Lower leg skin (tissue), 3 donors: Measurements from ENCODE around the gene DNMBP.

Experiments
- CTCF ChIP-seq, 3 donors: fragments of 450-650 bp; IDR thresholded peaks; one replicate each; pipeline ENCODE4 v1.5.1; 2016; ENCODE audit warnings: antibody characterized with exemption in 3 of 3, mild to moderate bottlenecking in 3 of 3, moderate library complexity in 2 of 3
- POLR2A ChIP-seq, 2 donors: fragments of 450-650 bp; IDR thresholded peaks; one replicate each; pipeline ENCODE4 v1.6.1; 2016 to 2017; ENCODE audit warnings: antibody characterized with exemption in 2 of 2, mild to moderate bottlenecking in 1 of 2, moderate library complexity in 1 of 2

GRCh38 chr10:99888622-99889021 is 121.1 kb downstream of the DNMBP start:
- TF ChIP-seq CTCF (IDR thresholded peaks at IDR 0.05) = no peak
- TF ChIP-seq POLR2A (IDR thresholded peaks at IDR 0.05) = no peak
